ENCODE data around the gene TTC21A. TPM values are rescaled to one million over a fixed set of nuclear protein-coding genes. Genes with fewer than 3 reads are reported as not detected.
A peak's percentile ranks its signal among the peaks of the same experiment; 100 is the strongest.

The TTC21A gene
- total and polyA plus RNA-seq, 2 of the 13 experiments (the other 11 are each of a cell fraction or from before 2014, with no cell fraction given): 0.31 to 1.5 TPM

GRCh38 chr3:39108200-39108710 lies 775 bp downstream of the TTC21A start:
- no peaks in the 10 kb centered on the region; a peak in 1 of 5 replicates for H3K27me3 ChIP-seq (ENCODE audit: control insufficient read depth in 1 of 2, insufficient read depth in 2 of 2, low read length in 2 of 2)
- in situ Hi-C loops (cut with HindIII; ENCODE audit: extremely low pct_ligation_motif_present, low pct_unique_long_range_greater_than_20kb): no loop called here
- H3K4me3 ChIP-seq (replicated peaks in 1 of 3; ENCODE audit: insufficient read depth in 1 of 3, low read depth in 2 of 3, low read length in 3 of 3): peak overlapping the region; percentile 85 to 94 (median 87)
- no peaks in the 10 kb centered on the region for H3K9me3 ChIP-seq (ENCODE audit: low read length)
- TF ChIP-seq AFF4 (CRISPR knock-in tag; IDR thresholded peaks at IDR 0.05) (no peak), ARNT (IDR thresholded peaks at IDR 0.05) (no peak), SMAD9 (CRISPR knock-in tag; IDR thresholded peaks at IDR 0.05) (no peak), ZNF546 (CRISPR knock-in tag; conservative IDR thresholded peaks at IDR 0.05) (no peak), ZNF839 (CRISPR knock-in tag; IDR thresholded peaks at IDR 0.05; ENCODE audit: borderline replicate concordance) (no peak), HNRNPK (IDR thresholded peaks at IDR 0.05; ENCODE audit: low read depth, low read length, poor library complexity, severe bottlenecking) (no peak), TIGD3 (CRISPR knock-in tag; IDR thresholded peaks at IDR 0.05; ENCODE audit: borderline replicate concordance) (no peak), ZBTB34 (CRISPR knock-in tag; IDR thresholded peaks at IDR 0.05) (no peak), BHLHE40 (IDR thresholded peaks at IDR 0.05; ENCODE audit: low read length) (no peak)
- intact Hi-C loops (cut with micrococcal nuclease; ENCODE audit: unreplicated experiment): loop anchor here (5.0 kb wide), 1 partner anchor 179 kb away; no protein-coding TSS in a partner anchor
- CTCF ChIA-PET (ENCODE audit: low intra/inter-chr PET ratio, low total read pairs): no interaction called here
- WGBS (ENCODE audit: low lambda C conversion rate): 24% methylated on average over 2 of the region's 2 CpGs
- POLR2A ChIA-PET: interaction anchor here (0.7 to 1.0 kb wide), 4 partner anchors 20 to 180 kb away, joined by 3 read pairs; no protein-coding TSS in a partner anchor
- H3K4me2 ChIP-seq (ENCODE audit: low read depth, low read length): peak overlapping the region; percentile 97
- DNase-seq (ENCODE audit: low spot score) (no peak), FAIRE-seq (no peak), ATAC-seq (no peak)
- no peak overlapping the region for H2AFZ ChIP-seq (ENCODE audit: low read length)
- H3K4me1 ChIP-seq (ENCODE audit: insufficient read depth, low read length): peaks cover 38% of the 10 kb centered on the region
- H4K20me1 ChIP-seq (ENCODE audit: insufficient read depth, low read length): no peaks in the 10 kb centered on the region
- no peak overlapping the region for H3K27ac ChIP-seq (ENCODE audit: extremely low read length, insufficient read depth, low read length)
- H3K9ac ChIP-seq (ENCODE audit: insufficient read depth, low read depth, low read length): peak overlapping the region; percentile 90; the same call in 1 of the 2 replicates
- no peaks in the 10 kb centered on the region for H3K36me3 ChIP-seq (replicated peaks in 1 of 2; ENCODE audit: control insufficient read depth in 1 of 2, insufficient read depth in 2 of 2, low read length in 2 of 2)
- H3K79me2 ChIP-seq (ENCODE audit: insufficient read depth, low read length): peaks cover 20% of the 10 kb centered on the region
- BruUV-seq (replicated peaks): no TSS peak

Measured in HepG2 (cell line).